NT2/D1 (cell line): ENCODE data around the gene ZNRF2.

Experiments
- SUZ12 ChIP-seq: IDR thresholded peaks from 2 replicates; pipeline ENCODE4 v1.6.1; 2011; ENCODE audit not compliant: insufficient read length, insufficient read depth; ENCODE audit errors: extremely low read depth
- YY1 ChIP-seq: IDR thresholded peaks from 2 replicates; pipeline ENCODE4 v1.6.1; 2011; ENCODE audit not compliant: insufficient read length, insufficient read depth
- ZNF274 ChIP-seq: IDR thresholded peaks from 2 replicates; pipeline ENCODE4 v1.6.1; 2011; ENCODE audit warnings: mild to moderate bottlenecking, low read depth, low read length

GRCh38 chr7:30347226-30348082 lies 63.1 kb downstream of the ZNRF2 start:
- TF ChIP-seq SUZ12 = no peak
- no peak for TF ChIP-seq YY1
- no peak for TF ChIP-seq ZNF274
